Neural progenitor cell (in vitro differentiated cells): Measurements from ENCODE around the gene PGM5.

Source experiments
- EZH2 ChIP-seq: fragments of 200-600 bp; sonication (generic); IDR thresholded peaks from 2 replicates; pipeline ENCODE4 v1.6.1; 2017; ENCODE audit warnings: antibody characterized with exemption, mild to moderate bottlenecking, moderate library complexity
- EZH2phosphoT487 ChIP-seq: fragments of 200-600 bp; sonication (generic); IDR thresholded peaks from 2 replicates; pipeline ENCODE4 v1.6.1; 2017; ENCODE audit warnings: antibody characterized with exemption
- TF ChIP-seq, protein P1 (sequence below): fragments of 200-600 bp; sonication (generic); IDR thresholded peaks from 2 replicates; pipeline ENCODE4 v1.5.1; 2017; ENCODE audit warnings: antibody characterized with exemption, mild to moderate bottlenecking

DNA sequence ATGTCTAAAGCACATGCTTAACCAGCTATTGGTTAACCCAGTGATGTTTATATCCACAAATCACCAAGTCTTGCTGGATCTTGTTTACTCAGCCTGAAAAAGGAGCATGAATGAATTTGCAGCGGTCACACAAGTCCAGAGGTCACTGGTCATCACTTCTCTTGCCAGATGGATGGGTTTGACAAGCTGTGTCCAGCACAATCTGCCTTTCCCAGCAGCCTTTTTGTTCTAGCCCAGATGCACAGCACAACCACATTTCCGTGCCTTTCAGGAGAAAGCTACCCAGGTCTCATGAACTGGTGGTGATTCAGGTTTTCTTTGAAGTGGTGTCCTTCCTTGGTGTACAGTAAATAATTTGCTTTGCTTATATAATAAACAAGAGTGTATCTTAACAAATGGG lies 152.1 kb downstream of the PGM5 start:
- TF ChIP-seq EZH2phosphoT487 (no peak), EZH2 (no peak)
- TF ChIP-seq, protein P1, sequence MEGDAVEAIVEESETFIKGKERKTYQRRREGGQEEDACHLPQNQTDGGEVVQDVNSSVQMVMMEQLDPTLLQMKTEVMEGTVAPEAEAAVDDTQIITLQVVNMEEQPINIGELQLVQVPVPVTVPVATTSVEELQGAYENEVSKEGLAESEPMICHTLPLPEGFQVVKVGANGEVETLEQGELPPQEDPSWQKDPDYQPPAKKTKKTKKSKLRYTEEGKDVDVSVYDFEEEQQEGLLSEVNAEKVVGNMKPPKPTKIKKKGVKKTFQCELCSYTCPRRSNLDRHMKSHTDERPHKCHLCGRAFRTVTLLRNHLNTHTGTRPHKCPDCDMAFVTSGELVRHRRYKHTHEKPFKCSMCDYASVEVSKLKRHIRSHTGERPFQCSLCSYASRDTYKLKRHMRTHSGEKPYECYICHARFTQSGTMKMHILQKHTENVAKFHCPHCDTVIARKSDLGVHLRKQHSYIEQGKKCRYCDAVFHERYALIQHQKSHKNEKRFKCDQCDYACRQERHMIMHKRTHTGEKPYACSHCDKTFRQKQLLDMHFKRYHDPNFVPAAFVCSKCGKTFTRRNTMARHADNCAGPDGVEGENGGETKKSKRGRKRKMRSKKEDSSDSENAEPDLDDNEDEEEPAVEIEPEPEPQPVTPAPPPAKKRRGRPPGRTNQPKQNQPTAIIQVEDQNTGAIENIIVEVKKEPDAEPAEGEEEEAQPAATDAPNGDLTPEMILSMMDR, result no peak
